ENCODE data around the gene WNT16. TPM values are rescaled to one million over a fixed set of nuclear protein-coding genes. Genes with fewer than 3 reads are reported as not detected.

WNT16 gene
- total and polyA plus RNA-seq, 2 of the 8 experiments (the other 6 are each of a cell fraction or from before 2014, with no cell fraction given) = 0.11 to 0.52 TPM

- H3K9ac ChIP-seq (replicated peaks in 1 of 4; ENCODE audit: extremely low read depth in 1 of 4, low read depth in 3 of 4, low read length in 3 of 4) = no peak overlapping the region
- H3K27me3 ChIP-seq (replicated peaks in 1 of 4; ENCODE audit: control insufficient read depth in 3 of 4, extremely low read depth in 1 of 4, insufficient read depth in 3 of 4, low read length in 3 of 4) = no peaks in the 10 kb centered on the region
- no peaks in the 10 kb centered on the region for H3K4me1 ChIP-seq (replicated peaks in 1 of 4; ENCODE audit: control insufficient read depth in 3 of 4, insufficient read depth in 4 of 4, low read length in 3 of 4)
- no peak overlapping the region for H3K4ac ChIP-seq (replicated peaks; ENCODE audit: insufficient read length, low read depth, low read length)
- H2AFZ ChIP-seq (ENCODE audit: low read length) = no peak overlapping the region
- H3K56ac ChIP-seq (replicated peaks; ENCODE audit: insufficient read length, low read depth, low read length) = no peak overlapping the region
- DNase-seq (ENCODE audit: low read depth in 1 of 2, low spot score in 2 of 2) = no peak
- no peak overlapping the region for H3K4me3 ChIP-seq (ENCODE audit: extremely low read depth in 1 of 4, insufficient read depth in 2 of 4, low read depth in 3 of 4, low read length in 4 of 4)
- no peak for FAIRE-seq
- H3K79me2 ChIP-seq (ENCODE audit: control insufficient read depth in 1 of 2, insufficient read depth in 2 of 2, low read length in 2 of 2) = no peaks in the 10 kb centered on the region
- H3K18ac ChIP-seq (ENCODE audit: extremely low read depth, low read length) = no peak overlapping the region
- H3K27ac ChIP-seq (ENCODE audit: low read depth, low read length) = no peak overlapping the region
- no peak overlapping the region for H3K23ac ChIP-seq (ENCODE audit: insufficient read length)
- H4K20me1 ChIP-seq (replicated peaks in 1 of 2; ENCODE audit: control insufficient read depth in 1 of 2, insufficient read depth in 2 of 2, low read length in 2 of 2) = no peaks in the 10 kb centered on the region
- no peak overlapping the region for H2BK120ac ChIP-seq (replicated peaks; ENCODE audit: low read depth, low read length)
- no peak overlapping the region for H3K4me2 ChIP-seq (ENCODE audit: insufficient read depth in 1 of 2, low read depth in 2 of 2, low read length in 2 of 2)
- no peak overlapping the region for H4K91ac ChIP-seq (replicated peaks; ENCODE audit: insufficient read length, low read length)
- WGBS, 2 experiments (ENCODE audit: extremely low coverage in 1 of 2, insufficient coverage in 1 of 2, insufficient read length in 1 of 2, insufficient replicate concordance in 2 of 2, low coverage in 1 of 2, low lambda C conversion rate in 2 of 2, missing lambda C conversion rate in 1 of 2) = 78% methylated on average over 3 of the region's 3 CpGs; no CpG with 5 or more reads in 1 of the 2 experiments
- POLR2A ChIA-PET (ENCODE audit: partially characterized antibody) = no interaction called here
- no peak overlapping the region for H2BK15ac ChIP-seq (ENCODE audit: low read length)
- no peak overlapping the region for H4K5ac ChIP-seq (ENCODE audit: insufficient read length, low read depth, low read length)
- TF ChIP-seq CHD2 (IDR thresholded peaks at IDR 0.05; ENCODE audit: low read length) (no peak), TCF12 (IDR thresholded peaks at IDR 0.05; ENCODE audit: low read depth, low read length) (no peak), RXRA (IDR thresholded peaks at IDR 0.05; ENCODE audit: insufficient read depth, low read depth, low read length) (no peak), RAD21 (IDR thresholded peaks at IDR 0.05 in 1 of 2, conservative IDR thresholded peaks at IDR 0.05 in 1 of 2; ENCODE audit: low read depth in 2 of 2, low read length in 2 of 2) (no peak), CEBPB (IDR thresholded peaks at IDR 0.05; ENCODE audit: low read depth, low read length) (no peak), SIN3A (conservative IDR thresholded peaks at IDR 0.05 in 1 of 2, IDR thresholded peaks at IDR 0.05 in 1 of 2; ENCODE audit: low read depth in 1 of 2, low read length in 2 of 2) (no peak), POLR2A (IDR thresholded peaks at IDR 0.05; ENCODE audit: control extremely low read depth in 1 of 2, low read depth in 2 of 2, low read length in 2 of 2) (no peak), USF2 (IDR thresholded peaks at IDR 0.05; ENCODE audit: low read length) (no peak), NANOG (IDR thresholded peaks at IDR 0.05; ENCODE audit: insufficient read depth, low read depth, low read length, poor library complexity, severe bottlenecking) (no peak)
- H3K23me2 ChIP-seq (ENCODE audit: low read depth, low read length) = no peaks in the 10 kb centered on the region
- H2BK12ac ChIP-seq (ENCODE audit: low read depth, low read length) = no peak overlapping the region
- H3K79me1 ChIP-seq (ENCODE audit: low read depth, low read length) = no peaks in the 10 kb centered on the region
- H3K14ac ChIP-seq (ENCODE audit: insufficient read length) = no peak overlapping the region
- H4K8ac ChIP-seq (ENCODE audit: extremely low read depth, insufficient read depth, low read length) = no peak overlapping the region
- CTCF ChIA-PET (ENCODE audit: partially characterized antibody) = interaction anchor here (0.8 kb wide), 1 partner anchor 12 kb away, joined by 4 read pairs; no protein-coding TSS in a partner anchor
- no peaks in the 10 kb centered on the region; a peak in 1 of 8 replicates for H3K36me3 ChIP-seq (ENCODE audit: control insufficient read depth in 2 of 4, insufficient read depth in 4 of 4, low read length in 3 of 4)
- H2BK5ac ChIP-seq (ENCODE audit: low read depth, low read length) = no peak overlapping the region
- H3K9me3 ChIP-seq (ENCODE audit: insufficient read depth in 2 of 2, low read depth in 1 of 2, low read length in 1 of 2) = no peaks in the 10 kb centered on the region
- H2AK5ac ChIP-seq (ENCODE audit: low read depth, low read length) = no peak overlapping the region
- H2BK20ac ChIP-seq (ENCODE audit: low read length) = no peak overlapping the region
Observed at GRCh38 chr7:121305109-121305508, 23.7 kb upstream of the WNT16 start.

All from H1 (cell line).